ENCODE measurements around the gene VEGFC. TPM values are rescaled to one million over a fixed set of nuclear protein-coding genes. Genes with fewer than 3 reads are reported as not detected.

Gene VEGFC
- total and polyA plus RNA-seq, 9 donors = 5.1 to 7.9 (median 6.4) TPM

- H3K9me3 ChIP-seq (replicated peaks; ENCODE audit: control insufficient read depth, low read depth, low read length) = peaks cover 3% of the 10 kb centered on the region
- 83% methylated on average over 1 of the region's 2 CpGs for WGBS (ENCODE audit: insufficient coverage)
- DNase-seq = no peak
- H3K27ac ChIP-seq (ENCODE audit: low read length) = no peak overlapping the region
- no peaks in the 10 kb centered on the region for H3K36me3 ChIP-seq (ENCODE audit: control insufficient read depth, insufficient read depth, low read length)
- H3K27me3 ChIP-seq (ENCODE audit: control insufficient read depth, insufficient read depth, low read length) = no peaks in the 10 kb centered on the region
- no peaks in the 10 kb centered on the region for H3K4me1 ChIP-seq (ENCODE audit: control insufficient read depth, insufficient read depth, low read length)
- H3K4me3 ChIP-seq (ENCODE audit: low read length) = no peak overlapping the region
Observed at GRCh38 chr4:176769514-176769913, 23.2 kb downstream of the VEGFC start.

GRCh38 chr4:176767183-176767582, 25.5 kb downstream of the VEGFC start:
- Histone ChIP-seq H3K4me1 (ENCODE audit: control insufficient read depth, insufficient read depth, low read length) (no peaks in the 10 kb centered on the region), H3K36me3 (ENCODE audit: control insufficient read depth, insufficient read depth, low read length) (no peaks in the 10 kb centered on the region), H3K27me3 (ENCODE audit: control insufficient read depth, insufficient read depth, low read length) (no peaks in the 10 kb centered on the region), H3K27ac (ENCODE audit: low read length) (no peak overlapping the region), H3K4me3 (ENCODE audit: low read length) (no peak overlapping the region), H3K9me3 (replicated peaks; ENCODE audit: control insufficient read depth, low read depth, low read length) (peaks cover 3% of the 10 kb centered on the region)
- no peak for DNase-seq
- no CpG with 5 or more reads among the region's 1 CpG for WGBS (ENCODE audit: insufficient coverage)

GRCh38 chr4:176762661-176763308, 29.9 kb downstream of the VEGFC start:
- Histone ChIP-seq H3K27ac (ENCODE audit: low read length) (peak overlapping the region; percentile 48), H3K27me3 (ENCODE audit: control insufficient read depth, insufficient read depth, low read length) (no peaks in the 10 kb centered on the region), H3K4me1 (ENCODE audit: control insufficient read depth, insufficient read depth, low read length) (no peaks in the 10 kb centered on the region), H3K9me3 (replicated peaks; ENCODE audit: control insufficient read depth, low read depth, low read length) (peaks cover 3% of the 10 kb centered on the region), H3K4me3 (ENCODE audit: low read length) (no peak overlapping the region), H3K36me3 (ENCODE audit: control insufficient read depth, insufficient read depth, low read length) (no peaks in the 10 kb centered on the region)
- DNase-seq = no peak
- whole genome bisulfite sequencing (ENCODE audit: insufficient coverage) = no CpG with 5 or more reads among the region's 3 CpGs

GRCh38 chr4:176761872-176762271, 30.9 kb downstream of the VEGFC start:
- WGBS (ENCODE audit: insufficient coverage) = no CpG with 5 or more reads among the region's 3 CpGs

GRCh38 chr4:176760471-176760870, 32.3 kb downstream of the VEGFC start:
- no peaks in the 10 kb centered on the region for H3K4me1 ChIP-seq (ENCODE audit: control insufficient read depth, insufficient read depth, low read length)
- no peak overlapping the region for H3K4me3 ChIP-seq (ENCODE audit: low read length)
- H3K9me3 ChIP-seq (replicated peaks; ENCODE audit: control insufficient read depth, low read depth, low read length) = no peaks in the 10 kb centered on the region
- H3K36me3 ChIP-seq (ENCODE audit: control insufficient read depth, insufficient read depth, low read length) = no peaks in the 10 kb centered on the region
- peak; percentile 69 for DNase-seq
- no peaks in the 10 kb centered on the region for H3K27me3 ChIP-seq (ENCODE audit: control insufficient read depth, insufficient read depth, low read length)
- H3K27ac ChIP-seq (ENCODE audit: low read length) = no peak overlapping the region
- WGBS (ENCODE audit: insufficient coverage) = 10% methylated on average over 1 of the region's 3 CpGs

More at GRCh38 chr4:176761872-176762271, 30.9 kb downstream of the VEGFC start:
- Histone ChIP-seq H3K4me3 (ENCODE audit: low read length) (no peak overlapping the region), H3K4me1 (ENCODE audit: control insufficient read depth, insufficient read depth, low read length) (no peaks in the 10 kb centered on the region), H3K27me3 (ENCODE audit: control insufficient read depth, insufficient read depth, low read length) (no peaks in the 10 kb centered on the region), H3K27ac (ENCODE audit: low read length) (peak overlapping the region; percentile 48), H3K36me3 (ENCODE audit: control insufficient read depth, insufficient read depth, low read length) (no peaks in the 10 kb centered on the region), H3K9me3 (replicated peaks; ENCODE audit: control insufficient read depth, low read depth, low read length) (peaks cover 3% of the 10 kb centered on the region)
- no peak for DNase-seq

GRCh38 chr4:176758731-176759130, 34.0 kb downstream of the VEGFC start:
- DNase-seq = no peak
- WGBS (ENCODE audit: insufficient coverage) = 80% methylated on average over 1 of the region's 2 CpGs
- Histone ChIP-seq H3K4me3 (ENCODE audit: low read length) (no peak overlapping the region), H3K27me3 (ENCODE audit: control insufficient read depth, insufficient read depth, low read length) (no peaks in the 10 kb centered on the region), H3K27ac (ENCODE audit: low read length) (no peak overlapping the region), H3K36me3 (ENCODE audit: control insufficient read depth, insufficient read depth, low read length) (no peaks in the 10 kb centered on the region), H3K4me1 (ENCODE audit: control insufficient read depth, insufficient read depth, low read length) (no peaks in the 10 kb centered on the region), H3K9me3 (replicated peaks; ENCODE audit: control insufficient read depth, low read depth, low read length) (no peaks in the 10 kb centered on the region)

GRCh38 chr4:176758323-176758722, 34.4 kb downstream of the VEGFC start:
- H3K36me3 ChIP-seq (ENCODE audit: control insufficient read depth, insufficient read depth, low read length) = no peaks in the 10 kb centered on the region
- no peak overlapping the region for H3K4me3 ChIP-seq (ENCODE audit: low read length)
- WGBS (ENCODE audit: insufficient coverage) = 90% methylated on average over 2 of the region's 4 CpGs
- no peak for DNase-seq
- H3K4me1 ChIP-seq (ENCODE audit: control insufficient read depth, insufficient read depth, low read length) = no peaks in the 10 kb centered on the region
- no peaks in the 10 kb centered on the region for H3K27me3 ChIP-seq (ENCODE audit: control insufficient read depth, insufficient read depth, low read length)
- H3K9me3 ChIP-seq (replicated peaks; ENCODE audit: control insufficient read depth, low read depth, low read length) = no peaks in the 10 kb centered on the region
- H3K27ac ChIP-seq (ENCODE audit: low read length) = no peak overlapping the region

- H3K27me3 ChIP-seq (ENCODE audit: control insufficient read depth, insufficient read depth, low read length) = no peaks in the 10 kb centered on the region
- DNase-seq = no peak
- H3K36me3 ChIP-seq (ENCODE audit: control insufficient read depth, insufficient read depth, low read length) = no peaks in the 10 kb centered on the region
- H3K27ac ChIP-seq (ENCODE audit: low read length) = no peak overlapping the region
- H3K4me3 ChIP-seq (ENCODE audit: low read length) = no peak overlapping the region
- WGBS (ENCODE audit: insufficient coverage) = no CpG with 5 or more reads among the region's 2 CpGs
- H3K4me1 ChIP-seq (ENCODE audit: control insufficient read depth, insufficient read depth, low read length) = peaks cover 3% of the 10 kb centered on the region
- no peaks in the 10 kb centered on the region for H3K9me3 ChIP-seq (replicated peaks; ENCODE audit: control insufficient read depth, low read depth, low read length)
Observed at GRCh38 chr4:176755613-176756012, 37.1 kb downstream of the VEGFC start.

GRCh38 chr4:176755001-176755400, 37.7 kb downstream of the VEGFC start:
- H3K4me1 ChIP-seq (ENCODE audit: control insufficient read depth, insufficient read depth, low read length) = peaks cover 3% of the 10 kb centered on the region
- no peak for DNase-seq
- no peaks in the 10 kb centered on the region for H3K27me3 ChIP-seq (ENCODE audit: control insufficient read depth, insufficient read depth, low read length)
- H3K4me3 ChIP-seq (ENCODE audit: low read length) = no peak overlapping the region
- H3K27ac ChIP-seq (ENCODE audit: low read length) = no peak overlapping the region
- no peaks in the 10 kb centered on the region for H3K36me3 ChIP-seq (ENCODE audit: control insufficient read depth, insufficient read depth, low read length)
- H3K9me3 ChIP-seq (replicated peaks; ENCODE audit: control insufficient read depth, low read depth, low read length) = no peaks in the 10 kb centered on the region
- WGBS (ENCODE audit: insufficient coverage) = no CpG with 5 or more reads among the region's 2 CpGs

- H3K36me3 ChIP-seq (ENCODE audit: control insufficient read depth, insufficient read depth, low read length) = no peaks in the 10 kb centered on the region
- no peak overlapping the region for H3K4me3 ChIP-seq (ENCODE audit: low read length)
- peaks cover 3% of the 10 kb centered on the region for H3K4me1 ChIP-seq (ENCODE audit: control insufficient read depth, insufficient read depth, low read length)
- no peak overlapping the region for H3K27ac ChIP-seq (ENCODE audit: low read length)
- H3K27me3 ChIP-seq (ENCODE audit: control insufficient read depth, insufficient read depth, low read length) = no peaks in the 10 kb centered on the region
- WGBS (ENCODE audit: insufficient coverage) = no CpG with 5 or more reads among the region's 3 CpGs
- DNase-seq = peak; percentile 62
- no peaks in the 10 kb centered on the region for H3K9me3 ChIP-seq (replicated peaks; ENCODE audit: control insufficient read depth, low read depth, low read length)
Observed at GRCh38 chr4:176753049-176753448, 39.7 kb downstream of the VEGFC start.

All from muscle of leg (tissue), 11 donors.